NCI-H2227 (cell line): ENCODE measurements around the gene TSPOAP1.
A peak's percentile ranks its signal among the peaks of the same experiment; 100 is the strongest.

Experiments
- DNase-seq: peaks from one replicate; lab custom pipeline; 2025; ENCODE audit not compliant: unreplicated experiment; lab: John Stamatoyannopoulos, UW

TSPOAP1 gene

DNA sequence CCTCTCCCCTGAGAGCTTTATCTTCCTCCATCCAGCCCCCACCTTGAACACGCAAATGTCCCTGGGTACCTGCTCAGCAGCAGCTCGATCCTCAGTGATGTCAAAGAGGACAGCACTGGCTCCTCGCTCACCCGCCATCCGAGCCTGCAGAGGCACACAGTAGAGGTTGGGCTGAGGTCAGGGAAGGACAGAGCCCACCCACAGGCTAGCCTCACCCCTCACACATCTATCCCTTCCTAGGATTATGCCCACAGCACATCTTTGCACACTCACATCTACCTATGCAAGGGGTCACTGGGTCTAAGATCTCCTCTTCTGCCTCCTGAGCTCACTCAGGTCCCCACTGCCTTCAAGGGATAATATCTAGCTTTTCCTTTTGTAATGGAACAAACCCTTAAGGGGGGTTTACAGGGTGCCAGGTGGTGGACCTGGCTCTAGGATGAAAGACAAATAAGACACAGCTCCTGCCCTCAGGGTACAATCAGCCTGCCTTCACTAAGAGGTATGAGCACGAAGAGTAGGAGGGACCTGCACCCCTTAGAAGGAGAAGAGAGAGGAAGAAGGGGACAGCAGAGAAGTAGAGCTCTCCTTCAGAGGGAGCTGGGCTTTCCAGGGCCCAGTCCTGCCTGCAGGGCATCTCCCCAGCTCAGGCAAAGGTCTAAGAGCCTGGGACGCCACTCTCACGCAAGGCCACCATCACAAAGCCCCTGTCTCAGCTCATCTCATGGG, 35.0 kb upstream of the TSPOAP1 start:
- DNase-seq = no peak

DNA sequence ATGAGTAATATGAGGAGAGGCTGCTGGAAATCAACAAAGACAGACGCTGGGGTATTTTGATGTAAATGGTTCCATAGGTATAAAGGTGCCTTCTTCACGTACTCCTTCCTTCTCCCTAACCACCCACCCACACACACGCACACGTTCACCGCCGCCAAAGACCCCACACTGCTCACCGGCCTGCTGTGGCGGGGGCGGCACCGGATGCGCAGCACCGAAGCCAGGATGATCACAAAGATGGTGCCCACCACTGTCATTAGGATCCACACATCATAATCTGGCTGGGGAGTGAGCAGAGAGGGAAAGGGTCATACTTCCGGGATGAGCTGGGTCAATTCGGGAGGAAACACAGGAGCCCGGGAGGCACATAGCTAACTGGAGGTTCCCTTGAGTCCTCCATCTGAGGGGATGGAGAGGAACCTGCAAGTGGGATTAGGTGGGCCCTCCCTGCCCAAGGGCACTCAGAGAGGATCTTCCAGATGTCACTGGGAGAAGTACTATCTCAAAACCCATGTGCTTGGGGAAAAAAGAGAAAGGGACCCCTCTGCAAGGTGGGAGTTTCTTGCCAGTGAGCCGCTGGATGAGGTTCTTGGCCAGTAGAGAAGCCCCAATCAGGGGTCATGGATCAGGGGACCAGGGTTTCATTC, 33.9 kb upstream of the TSPOAP1 start:
- no peak for DNase-seq

DNA sequence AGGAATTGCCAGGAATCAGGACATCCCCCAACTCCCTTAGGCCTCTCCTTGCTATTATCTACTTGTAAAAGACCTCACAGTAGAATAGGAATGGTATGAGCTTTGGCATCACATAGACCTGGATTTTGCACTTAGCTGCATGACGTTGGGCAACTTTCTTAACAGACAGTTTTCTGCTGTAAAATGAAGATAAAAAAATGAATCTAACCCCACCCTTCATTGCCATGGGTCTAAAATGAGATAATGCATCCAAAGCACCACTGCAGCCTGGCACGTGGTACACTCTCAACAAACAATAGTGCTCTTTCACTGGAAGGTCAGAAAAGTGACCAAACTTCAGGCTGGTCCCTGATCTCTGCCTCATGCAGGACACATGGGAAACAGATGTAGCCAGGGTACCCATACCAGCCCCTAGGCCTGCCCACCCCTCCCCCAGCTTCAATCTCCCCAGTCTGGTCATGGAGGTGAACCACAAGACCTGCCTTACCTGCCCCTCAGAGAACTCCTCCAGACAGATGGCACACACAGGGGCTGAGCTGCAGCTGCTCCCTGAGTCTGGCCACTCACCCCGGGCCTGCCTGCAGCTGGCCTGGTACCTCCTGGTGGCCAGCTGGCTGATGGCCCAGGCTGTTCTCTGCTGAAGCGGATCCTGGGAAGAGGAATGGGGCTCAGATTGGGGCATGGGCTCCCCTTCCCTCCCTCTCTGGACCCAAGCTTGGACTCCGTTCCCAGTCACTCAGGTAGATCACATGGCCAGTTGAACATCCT, 31.9 kb upstream of the TSPOAP1 start:
- DNase-seq = no peak

DNA sequence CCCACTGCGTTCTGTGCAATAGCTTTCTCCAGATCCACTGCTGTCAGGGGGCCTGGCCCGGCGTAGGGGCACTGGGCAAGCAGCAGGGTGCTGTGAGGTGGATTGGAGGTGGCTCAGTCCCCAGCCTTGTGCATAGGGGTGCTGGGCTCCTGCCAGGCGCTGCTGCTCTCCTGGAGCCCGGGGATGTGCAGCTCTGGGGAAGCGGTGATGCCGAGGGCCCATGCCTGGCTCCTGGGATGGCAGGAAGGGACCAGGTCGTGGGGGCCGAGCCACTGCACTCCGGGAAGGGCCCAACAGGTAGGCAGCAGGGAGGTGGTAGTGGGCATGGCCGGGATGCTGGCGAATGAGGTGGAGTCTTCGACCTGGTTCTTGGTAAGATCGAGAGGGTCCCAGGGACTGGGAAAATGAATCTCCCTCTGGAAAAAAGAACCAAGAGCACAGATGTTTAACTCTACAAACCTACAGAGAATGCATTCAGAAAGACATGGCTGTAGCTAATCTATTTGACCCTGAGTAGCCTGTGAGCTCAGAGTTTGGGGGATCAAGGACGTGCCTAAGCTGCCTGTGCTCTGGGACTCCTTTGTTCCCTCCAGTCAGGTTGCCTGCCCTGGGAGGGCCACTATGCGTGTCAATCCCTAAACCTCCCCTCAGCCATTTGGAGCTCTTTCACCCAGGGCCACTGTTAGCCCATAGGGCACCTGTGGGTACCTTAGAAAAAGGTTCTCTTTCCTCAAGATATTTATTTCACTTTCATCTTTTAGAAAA, 30.0 kb upstream of the TSPOAP1 start:
- DNase-seq = no peak

DNA sequence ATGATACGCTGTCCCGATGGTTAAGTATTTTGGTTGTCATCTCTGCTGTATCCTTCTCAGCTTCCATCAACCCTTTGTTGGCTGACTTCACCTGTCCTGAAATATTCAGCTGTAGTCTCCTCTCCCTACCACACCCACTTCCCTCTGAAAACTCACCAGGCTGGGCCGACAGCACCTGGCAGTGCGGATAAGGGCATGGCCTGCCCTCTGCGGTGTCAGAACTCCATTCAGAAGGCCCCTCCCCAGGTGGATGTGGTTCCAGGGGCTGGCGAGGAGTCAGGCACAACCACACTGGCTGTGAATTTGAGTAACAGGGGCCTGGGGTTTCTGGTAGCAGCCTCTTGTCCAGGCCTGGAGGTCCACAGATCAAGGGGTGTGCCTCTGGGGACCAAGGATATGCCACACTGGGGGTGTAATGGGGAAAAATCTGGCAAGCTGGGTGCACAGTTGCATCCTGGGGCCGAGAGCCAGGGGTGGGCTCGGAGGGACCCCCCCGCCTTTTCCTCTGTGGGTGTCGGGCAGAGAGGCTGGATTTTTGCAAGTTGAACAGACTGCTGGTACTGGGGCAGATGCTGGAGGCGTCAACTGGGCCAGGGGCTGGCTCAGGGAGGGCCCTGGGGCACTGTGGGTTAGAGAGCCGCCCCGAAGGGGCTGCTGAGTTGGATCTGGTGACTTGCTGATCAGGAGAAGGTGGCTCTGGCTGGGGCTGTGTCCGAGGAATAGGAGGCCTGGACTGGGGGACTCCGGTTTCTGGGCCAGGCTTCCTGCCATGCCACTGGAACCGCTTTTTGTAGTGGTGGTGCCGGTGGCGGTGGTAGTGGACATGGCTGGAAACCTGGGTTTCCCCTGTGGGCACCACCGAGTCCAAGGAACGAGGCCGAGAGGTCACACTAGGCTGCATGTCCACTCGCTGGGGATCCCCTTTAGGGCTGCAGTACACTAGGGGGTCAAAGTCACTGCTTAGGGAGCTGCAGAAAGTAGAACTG, 29.0 kb upstream of the TSPOAP1 start:
- DNase-seq = no peak

DNA sequence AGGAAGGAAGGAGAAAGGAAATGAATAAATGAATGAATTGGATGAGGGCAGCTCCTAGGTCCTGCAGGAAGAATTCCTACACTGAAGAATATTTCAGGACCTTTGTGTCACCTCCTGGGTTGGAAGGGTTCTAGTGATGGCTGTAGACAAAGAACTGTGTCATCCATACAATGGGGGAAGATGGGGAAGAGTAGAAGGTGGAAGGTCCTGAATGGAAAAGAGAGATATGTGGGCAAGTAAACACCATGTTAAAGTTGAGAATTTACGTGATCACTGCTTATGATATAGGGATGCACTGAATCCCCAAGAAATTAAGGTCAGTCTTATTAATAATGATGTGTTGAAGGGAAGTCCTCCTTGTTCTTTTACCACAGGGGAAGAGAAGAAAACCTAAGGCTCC, 27.6 kb upstream of the TSPOAP1 start:
- no peak for DNase-seq

DNA sequence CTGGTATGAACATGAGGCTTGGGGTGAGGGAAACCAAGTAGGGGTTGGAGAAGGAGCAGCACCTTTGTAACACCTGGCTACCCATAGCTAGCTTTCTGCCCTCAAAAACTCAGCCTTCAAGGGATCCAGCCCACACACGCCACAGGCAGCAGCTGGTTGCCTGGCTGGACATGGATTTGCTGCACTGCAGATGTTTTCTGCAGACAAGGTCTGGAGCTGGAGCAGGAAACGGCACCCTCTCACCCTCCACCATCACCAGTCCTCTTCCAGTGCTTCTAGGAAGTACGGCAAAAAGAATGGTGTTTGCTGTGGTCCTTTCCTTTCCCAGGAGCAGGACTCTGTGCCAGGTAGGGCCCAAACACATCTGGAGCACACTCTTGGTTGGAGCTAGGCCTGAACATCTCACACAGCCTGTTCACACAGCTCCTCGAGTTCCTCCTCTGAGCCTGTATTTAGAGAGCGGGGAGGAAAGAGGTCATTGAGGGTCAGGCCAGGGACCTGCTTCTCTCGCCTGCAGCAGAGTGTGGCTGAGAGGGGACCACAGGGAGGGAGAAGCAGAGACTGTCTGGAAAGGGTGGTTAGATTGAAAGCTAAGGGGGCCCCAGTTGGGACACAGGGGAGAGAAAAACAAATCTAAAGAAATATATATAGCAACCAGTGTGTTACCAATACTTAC, 26.1 kb upstream of the TSPOAP1 start:
- DNase-seq = no peak

DNA sequence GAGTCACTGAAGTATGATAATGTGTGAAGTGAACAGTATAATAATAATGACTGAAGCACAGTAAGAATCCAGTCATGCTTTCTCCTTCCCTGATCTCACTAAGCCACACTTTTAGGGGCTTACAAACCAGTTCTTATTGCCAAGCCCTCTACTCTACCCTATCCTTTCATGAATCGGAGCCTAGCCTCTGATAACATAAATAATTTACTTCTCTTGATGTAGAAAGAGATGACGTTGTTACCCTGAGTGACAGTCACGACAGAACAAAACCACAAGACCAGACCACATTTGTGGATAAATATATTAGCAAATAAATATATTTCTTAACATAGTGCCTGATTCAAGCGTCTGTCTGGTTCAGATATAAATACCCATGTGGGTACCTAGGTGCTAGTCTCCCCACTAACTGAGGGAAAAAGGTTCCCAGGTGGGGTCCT, 24.8 kb upstream of the TSPOAP1 start:
- DNase-seq = no peak

DNA sequence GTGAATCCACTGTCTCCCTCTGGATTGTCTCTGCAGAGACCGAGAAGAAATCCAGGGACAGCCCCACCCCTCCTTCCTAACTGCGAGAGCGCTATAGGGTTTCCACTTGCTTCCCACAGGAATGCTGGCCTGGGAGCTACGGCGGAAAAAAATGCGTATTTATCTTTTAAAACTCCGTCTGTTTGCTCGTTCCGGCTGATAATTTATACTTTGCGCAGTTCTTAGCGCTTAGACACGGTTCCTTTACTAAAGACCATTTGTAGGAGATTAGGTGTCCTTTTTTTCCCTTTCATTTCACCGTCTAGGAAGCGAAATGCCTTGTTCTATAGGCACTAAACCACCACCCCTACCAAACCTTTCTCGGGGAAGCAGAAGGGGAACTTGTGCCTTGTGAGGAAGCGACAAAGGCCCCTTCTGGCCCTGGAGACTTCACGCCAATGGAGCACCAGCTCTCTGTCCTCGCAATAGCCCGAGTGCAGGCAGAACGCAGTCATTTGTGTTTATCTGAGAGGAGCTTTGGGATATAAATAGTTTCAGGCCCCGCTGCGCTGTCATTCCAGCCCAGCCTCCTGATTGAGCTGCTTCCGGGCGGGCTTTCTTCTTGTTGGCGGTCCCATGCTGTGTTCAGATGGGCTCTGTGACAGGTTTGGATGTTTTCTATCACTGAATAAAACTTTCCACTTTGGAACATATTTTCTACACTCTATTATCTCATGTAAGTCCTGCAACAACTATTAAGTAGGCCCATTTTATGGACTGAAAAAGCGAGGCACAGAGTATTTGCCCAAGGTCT, 24.2 kb upstream of the TSPOAP1 start:
- DNase-seq = peak; percentile 67

DNA sequence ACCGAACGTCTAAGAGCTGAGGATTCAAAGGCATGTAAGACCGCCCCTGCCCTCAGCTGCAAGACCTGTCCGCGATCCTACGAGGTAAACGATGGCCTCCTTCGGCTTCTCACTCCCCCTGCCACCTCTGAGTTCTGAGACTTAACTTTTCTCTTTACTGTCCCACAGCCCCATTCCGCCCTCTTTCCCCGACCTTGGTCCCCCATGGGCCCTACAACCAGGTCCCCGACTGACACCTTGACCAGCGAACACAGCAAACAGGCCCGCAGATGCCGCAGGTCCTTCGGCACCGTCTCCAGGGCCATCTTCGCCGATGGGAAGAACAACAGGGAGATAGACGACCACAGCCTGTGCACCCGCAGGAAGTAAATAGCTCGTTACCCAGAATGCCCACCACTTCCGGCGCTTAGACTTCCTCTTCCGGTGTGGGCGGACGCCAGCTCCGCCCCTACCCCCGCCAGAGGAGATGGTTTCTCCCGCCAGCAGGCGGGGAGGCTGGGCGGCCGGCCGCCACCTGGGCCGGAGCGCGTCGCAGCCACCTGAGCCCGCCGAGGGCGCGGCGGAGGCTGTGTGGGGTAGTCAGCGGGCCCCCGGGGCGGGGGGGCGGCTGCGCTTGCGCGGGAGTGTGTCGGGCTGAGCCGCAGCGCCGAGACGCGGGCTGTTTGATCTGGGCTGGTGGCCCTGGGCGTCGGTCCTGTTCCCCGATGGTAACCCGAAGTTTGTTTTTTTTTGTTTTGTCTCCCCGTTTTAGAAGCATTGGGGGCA, 23.4 kb upstream of the TSPOAP1 start, which contains the start of gene SUPT4H1:
TSS of gene SUPT4H1 (minus strand) at position 371 of the 765 bp plus-strand sequence. CDS start at position 305, 66 bp downstream.
- peak; percentile 97 for DNase-seq

DNA sequence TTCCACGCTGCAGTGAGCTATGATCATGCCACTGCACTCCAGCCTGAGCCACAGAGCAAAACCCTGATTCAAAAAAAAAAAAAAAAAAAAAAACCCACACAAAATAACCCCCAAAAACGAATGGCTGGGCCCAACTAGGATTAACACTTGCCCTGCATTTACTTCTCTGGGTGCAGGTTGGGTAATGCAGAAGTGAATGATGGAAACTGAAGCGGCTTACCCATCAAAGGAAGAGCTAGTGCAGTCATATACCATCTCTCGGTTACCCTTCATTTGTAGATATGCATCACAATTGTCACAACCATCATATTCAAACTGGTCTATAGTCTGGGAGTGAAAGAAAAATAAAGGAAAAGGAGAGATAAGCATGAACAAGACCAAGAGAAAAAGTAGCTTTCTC, 22.6 kb upstream of the TSPOAP1 start:
- no peak for DNase-seq

DNA sequence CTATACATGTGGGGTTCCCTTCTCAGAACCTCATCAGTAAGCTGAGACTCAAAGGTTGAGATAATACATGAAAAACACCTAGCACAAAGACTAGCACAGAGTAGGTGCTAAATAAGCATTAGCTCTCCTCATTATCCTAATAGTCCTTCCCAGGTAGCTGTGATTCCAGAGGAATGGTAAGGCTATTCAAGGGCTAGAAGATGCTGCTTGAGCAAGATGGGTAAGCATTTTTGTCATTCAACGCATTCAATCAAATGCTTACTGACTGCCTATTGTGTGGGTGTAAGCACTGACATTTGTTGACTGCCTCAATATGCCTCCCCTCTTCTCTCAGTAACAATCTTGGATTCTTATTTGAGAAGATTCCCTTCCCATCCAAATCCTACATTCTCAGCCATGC, 19.4 kb upstream of the TSPOAP1 start:
- no peak for DNase-seq

DNA sequence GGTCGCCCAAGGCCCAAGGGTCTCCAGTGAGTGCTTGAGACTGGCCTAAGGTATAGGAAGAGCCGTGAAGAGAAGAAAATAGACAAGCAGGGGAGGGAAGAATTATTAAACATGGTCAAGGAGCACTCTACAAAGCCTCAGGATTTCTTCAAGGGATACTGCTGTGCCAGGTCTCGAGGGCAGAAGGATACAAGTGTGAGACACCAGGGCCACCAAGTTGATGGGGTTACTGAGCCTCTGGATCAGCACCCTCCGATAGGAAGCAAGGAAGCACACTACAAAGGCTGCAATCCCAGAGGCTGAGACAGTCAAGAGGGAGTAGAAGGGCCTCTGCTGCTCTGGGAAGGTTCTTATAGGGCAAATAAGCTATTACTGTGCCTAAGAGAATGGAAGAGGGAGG, 16.9 kb upstream of the TSPOAP1 start:
- DNase-seq = no peak

DNA sequence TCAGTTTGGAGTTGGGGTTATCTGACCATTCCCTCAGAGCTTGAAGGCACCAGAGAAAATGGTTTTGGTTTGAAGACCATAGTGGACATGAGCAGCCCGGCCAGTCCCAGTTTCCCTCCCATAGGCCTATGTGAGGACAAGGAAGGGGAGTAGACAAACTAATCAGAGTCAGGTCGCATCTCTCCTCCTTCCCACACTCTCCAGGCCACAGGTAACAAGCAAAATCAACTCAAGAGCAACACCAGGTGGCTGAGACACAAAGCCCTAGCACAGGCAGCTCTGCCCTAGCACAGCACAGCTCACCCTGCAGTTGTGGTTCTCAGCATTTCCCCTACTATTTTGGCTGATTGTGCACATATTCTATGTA, 16.2 kb upstream of the TSPOAP1 start:
- DNase-seq = no peak

DNA sequence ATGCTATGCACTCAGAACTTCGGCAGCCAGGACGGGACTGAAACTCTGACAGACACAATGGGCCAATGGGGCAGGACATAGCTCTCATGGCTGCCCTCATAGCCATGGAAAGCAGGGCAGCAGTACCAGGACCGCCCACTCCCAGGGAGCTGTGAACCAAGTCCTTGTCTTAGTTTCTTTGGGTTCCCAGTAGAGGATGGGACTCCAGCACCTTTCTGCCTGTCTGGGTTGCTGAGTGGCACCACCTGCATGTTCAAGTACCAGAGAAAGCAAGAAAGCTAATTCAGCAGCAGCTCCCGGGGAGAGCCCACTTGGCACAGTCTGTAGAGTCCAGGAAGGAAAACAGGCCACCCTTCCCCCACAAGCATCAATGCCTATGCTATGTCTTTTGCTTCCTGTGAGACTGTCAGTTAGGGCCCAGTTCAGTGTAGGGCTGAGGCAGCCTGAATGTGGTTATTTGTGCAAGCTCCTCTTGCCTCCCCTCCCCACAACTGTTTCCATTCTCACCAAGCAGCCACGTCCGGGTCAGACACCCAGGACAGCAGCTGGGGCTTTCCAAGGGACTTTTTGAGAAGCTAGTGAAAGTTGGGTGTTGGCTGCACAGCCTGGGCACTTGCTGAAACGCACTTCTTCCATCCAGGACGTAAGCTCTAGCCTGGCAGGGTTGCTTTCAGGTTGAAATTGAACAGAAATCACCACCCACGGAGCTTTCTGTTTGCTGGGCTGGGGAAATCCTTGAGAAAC, 15.6 kb upstream of the TSPOAP1 start:
- DNase-seq = no peak

DNA sequence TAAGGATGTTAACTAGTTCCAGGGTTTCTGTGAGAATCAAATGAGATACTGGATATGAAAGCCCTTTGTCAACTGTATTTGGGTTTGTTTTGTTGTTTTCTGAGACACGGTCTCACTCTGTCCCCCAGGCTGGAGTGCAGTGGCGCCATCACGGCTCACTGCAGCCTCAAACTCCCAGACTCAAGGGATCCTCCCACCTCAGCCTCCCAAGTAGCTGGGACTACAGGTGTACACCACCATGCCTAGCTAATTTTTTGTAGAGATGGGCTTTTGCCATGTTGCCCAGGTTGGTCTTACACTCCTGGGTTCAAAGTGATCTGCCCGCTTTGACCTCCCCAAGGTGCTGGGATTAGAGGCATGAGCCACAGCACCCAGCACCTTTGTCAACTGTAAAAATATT, 14.5 kb upstream of the TSPOAP1 start:
- no peak for DNase-seq

DNA sequence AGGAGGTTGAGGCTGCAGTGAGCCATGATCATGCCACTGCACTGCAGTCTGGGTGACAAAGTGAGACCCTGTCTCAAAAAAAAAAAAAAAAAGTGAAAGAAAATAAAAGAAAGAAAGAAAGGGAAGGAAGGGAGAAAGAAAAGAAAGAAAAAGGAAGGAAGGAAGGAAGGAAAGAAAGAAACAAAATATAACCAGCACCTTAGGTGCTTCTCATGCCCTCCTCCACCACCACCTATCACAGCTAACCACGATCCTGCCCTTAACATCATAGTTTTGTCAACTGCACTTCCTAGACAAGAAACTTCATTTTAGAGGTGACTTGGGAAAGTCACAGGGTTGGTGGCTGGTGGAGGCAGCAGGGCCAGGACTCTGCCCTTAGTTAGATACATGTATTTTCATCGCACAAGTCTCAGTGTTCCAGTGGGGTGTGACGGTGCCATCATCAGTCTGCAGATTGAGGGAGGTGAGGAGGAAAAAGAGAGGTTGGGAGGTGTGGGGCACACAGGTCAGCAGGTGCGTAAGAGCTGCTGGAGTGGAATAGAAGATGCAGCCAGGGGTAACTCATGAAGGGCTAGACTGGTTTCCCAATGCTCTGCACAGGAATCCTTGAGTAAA, 13.4 kb upstream of the TSPOAP1 start:
- DNase-seq = no peak
